Parathyroid adenoma (tissue), 2 donors: ENCODE data around the gene WWOX.

Source experiments
- H2AFZ ChIP-seq: fragments of 300-600 bp; sonication (generic); one replicate; pipeline ENCODE4 v1.7.0; 2017; ENCODE audit warnings: antibody characterized with exemption, mild to moderate bottlenecking
- H3K27ac ChIP-seq: fragments of 300-600 bp; sonication (generic); one replicate; pipeline ENCODE4 v1.7.0; 2017
- H3K27me3 ChIP-seq: fragments of 300-600 bp; sonication (generic); one replicate; pipeline ENCODE4 v1.7.0; 2017; ENCODE audit warnings: low read length; ENCODE audit not compliant: control insufficient read depth, insufficient read depth
- H3K36me3 ChIP-seq: fragments of 300-600 bp; sonication (generic); one replicate; pipeline ENCODE4 v1.7.0; 2017; ENCODE audit warnings: low read length; ENCODE audit not compliant: control insufficient read depth, insufficient read depth
- H3K4me1 ChIP-seq: fragments of 300-600 bp; sonication (generic); one replicate; pipeline ENCODE4 v1.7.0; 2017; ENCODE audit warnings: control low read depth
- H3K4me2 ChIP-seq: fragments of 300-600 bp; sonication (generic); one replicate; pipeline ENCODE4 v1.7.0; 2017; ENCODE audit warnings: low read length
- H3K4me3 ChIP-seq: fragments of 300-600 bp; sonication (generic); one replicate; pipeline ENCODE4 v1.7.0; 2017; ENCODE audit warnings: low read depth, low read length
- H3K79me2 ChIP-seq: fragments of 300-600 bp; sonication (generic); one replicate; pipeline ENCODE4 v1.7.0; 2017; ENCODE audit warnings: control low read depth
- H3K9ac ChIP-seq: fragments of 300-600 bp; sonication (generic); one replicate; pipeline ENCODE4 v1.7.0; 2017; ENCODE audit warnings: mild to moderate bottlenecking
- H3K9me3 ChIP-seq: fragments of 300-600 bp; sonication (generic); one replicate; pipeline ENCODE4 v1.7.0; 2017; ENCODE audit warnings: low read length; ENCODE audit not compliant: control insufficient read depth
- CTCF ChIP-seq: fragments of 300-600 bp; sonication (generic); IDR thresholded peaks from one replicate; pipeline ENCODE4 v1.7.0; 2017; ENCODE audit warnings: antibody characterized with exemption, mild to moderate bottlenecking
- donor health status: primary hyperparathyroidism.

Gene WWOX

GRCh38 chr16:78763821-78764440 is 664.5 kb downstream of the WWOX start:
- no peak overlapping the region for H3K9ac ChIP-seq
- no peaks in the 10 kb centered on the region for H3K9me3 ChIP-seq
- H3K27ac ChIP-seq = no peak overlapping the region
- no peak overlapping the region for H3K4me2 ChIP-seq
- H3K4me3 ChIP-seq = no peak overlapping the region
- no peaks in the 10 kb centered on the region for H3K79me2 ChIP-seq
- no peak for TF ChIP-seq CTCF
- no peaks in the 10 kb centered on the region for H3K4me1 ChIP-seq
- H2AFZ ChIP-seq = no peak overlapping the region
- no peaks in the 10 kb centered on the region for H3K36me3 ChIP-seq
- H3K27me3 ChIP-seq = no peaks in the 10 kb centered on the region

GRCh38 chr16:78764478-78764877 is 665.0 kb downstream of the WWOX start:
- H3K9ac ChIP-seq = no peak overlapping the region
- H3K36me3 ChIP-seq = no peaks in the 10 kb centered on the region
- H3K27me3 ChIP-seq = no peaks in the 10 kb centered on the region
- H3K4me3 ChIP-seq = no peak overlapping the region
- no peaks in the 10 kb centered on the region for H3K9me3 ChIP-seq
- H3K4me1 ChIP-seq = no peaks in the 10 kb centered on the region
- no peak overlapping the region for H3K4me2 ChIP-seq
- no peak for TF ChIP-seq CTCF
- H3K79me2 ChIP-seq = no peaks in the 10 kb centered on the region
- H2AFZ ChIP-seq = no peak overlapping the region
- H3K27ac ChIP-seq = no peak overlapping the region

GRCh38 chr16:78768226-78768625 is 668.8 kb downstream of the WWOX start:
- no peaks in the 10 kb centered on the region for H3K79me2 ChIP-seq
- no peaks in the 10 kb centered on the region for H3K36me3 ChIP-seq
- no peak overlapping the region for H3K27ac ChIP-seq
- TF ChIP-seq CTCF = no peak
- H3K4me1 ChIP-seq = peaks cover 5% of the 10 kb centered on the region
- H3K4me2 ChIP-seq = no peak overlapping the region
- no peak overlapping the region for H3K9ac ChIP-seq
- no peaks in the 10 kb centered on the region for H3K27me3 ChIP-seq
- no peak overlapping the region for H3K4me3 ChIP-seq
- H2AFZ ChIP-seq = no peak overlapping the region
- no peaks in the 10 kb centered on the region for H3K9me3 ChIP-seq

DNA sequence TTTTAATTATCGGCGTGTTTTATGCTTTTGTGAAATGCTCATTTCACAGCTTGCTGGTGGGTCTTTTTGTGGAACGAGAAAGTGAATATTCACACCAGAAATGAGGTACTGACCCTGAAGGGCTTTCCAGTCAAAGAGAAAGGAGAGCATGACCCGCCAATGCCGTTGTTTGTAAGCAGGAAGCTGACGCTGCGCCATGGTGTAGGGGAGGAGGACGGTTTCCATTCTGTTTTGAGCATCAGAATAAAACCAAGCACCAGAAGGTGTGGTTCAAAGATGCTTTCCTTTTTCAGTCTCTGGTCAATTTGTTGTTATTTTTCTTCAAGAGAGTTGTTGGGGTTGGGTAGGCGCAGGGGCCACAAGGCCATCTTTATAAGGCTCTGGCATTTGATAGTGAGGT is 669.3 kb downstream of the WWOX start:
- no peaks in the 10 kb centered on the region for H3K9me3 ChIP-seq
- no peaks in the 10 kb centered on the region for H3K27me3 ChIP-seq
- peaks cover 5% of the 10 kb centered on the region for H3K4me1 ChIP-seq
- no peak overlapping the region for H3K9ac ChIP-seq
- no peak overlapping the region for H2AFZ ChIP-seq
- no peaks in the 10 kb centered on the region for H3K36me3 ChIP-seq
- no peak overlapping the region for H3K4me2 ChIP-seq
- H3K79me2 ChIP-seq = peaks cover 3% of the 10 kb centered on the region
- no peak overlapping the region for H3K4me3 ChIP-seq
- TF ChIP-seq CTCF = no peak
- no peak overlapping the region for H3K27ac ChIP-seq
